ENCODE results near the gene FBXO45. TPM values are rescaled to one million over a fixed set of nuclear protein-coding genes. Genes with fewer than 3 reads are reported as not detected.

The FBXO45 gene
- total RNA-seq, 1 experiment from 2014 or later: 23.2 TPM

DNA sequence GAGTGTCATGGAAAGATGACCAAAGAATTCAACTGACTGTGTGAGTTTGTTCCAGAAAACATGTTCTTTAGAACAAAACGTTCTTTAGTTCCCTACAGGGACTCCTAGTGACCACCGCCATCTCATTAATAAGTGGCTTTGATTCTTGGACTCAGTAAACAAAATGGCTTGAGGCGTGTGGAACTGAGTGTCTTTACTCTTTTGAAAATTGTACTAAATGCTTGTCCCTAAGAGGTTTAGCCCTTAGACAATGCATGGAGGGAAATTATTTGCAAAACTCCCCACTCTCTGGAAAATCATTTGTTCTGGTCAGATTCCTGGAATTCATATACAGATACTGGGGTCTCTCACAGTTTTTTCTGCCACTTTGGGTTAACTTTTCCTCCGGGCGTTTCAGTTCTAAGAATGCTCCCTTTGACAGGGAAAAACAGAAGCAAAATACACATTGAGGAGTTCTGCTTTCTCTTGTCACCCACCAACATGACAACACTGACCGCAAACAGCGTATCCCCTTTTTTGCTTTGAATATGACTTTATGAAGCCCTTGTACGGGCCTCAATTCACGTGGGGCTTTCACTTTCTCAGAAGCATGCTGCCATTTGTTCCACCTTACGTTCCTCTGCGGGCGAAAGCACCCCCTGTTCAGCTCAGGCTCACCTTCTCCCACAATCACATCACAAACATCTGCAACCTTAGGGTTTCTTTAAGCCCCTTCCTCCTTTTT is 55.8 kb downstream of the FBXO45 start:
- intact Hi-C loops (cut with micrococcal nuclease): no loop called here
- Histone ChIP-seq H3K9me2 (ENCODE audit: insufficient read depth) (no peaks in the 10 kb centered on the region), H3K27ac (ENCODE audit: low read depth, low read length) (no peak overlapping the region), H3K4me1 (ENCODE audit: control insufficient read depth in 1 of 2, insufficient read depth in 2 of 2, low read length in 2 of 2) (peaks cover 0 to 3% of the 10 kb centered on the region in 2 experiments; a peak in 1 of 4 replicates), H4K20me1 (ENCODE audit: insufficient read depth) (no peaks in the 10 kb centered on the region), H3K36me3 (ENCODE audit: control insufficient read depth in 1 of 2, insufficient read depth in 2 of 2, low read length in 2 of 2) (no peaks in the 10 kb centered on the region), H2AFZ (ENCODE audit: low read depth, low read length, poor library complexity, severe bottlenecking) (no peak overlapping the region), H3K4me2 (ENCODE audit: low read length) (no peak overlapping the region), H3K4me3 (replicated peaks in 1 of 2; ENCODE audit: low read depth in 1 of 2, low read length in 2 of 2) (no peak overlapping the region), H3K9ac (ENCODE audit: low read length) (no peak overlapping the region), H3K79me2 (ENCODE audit: insufficient read depth, low read length) (no peaks in the 10 kb centered on the region), H3K9me3 (ENCODE audit: control insufficient read depth in 1 of 2, insufficient read depth in 1 of 2, low read depth in 1 of 2, low read length in 2 of 2) (no peaks in the 10 kb centered on the region), H3K27me3 (ENCODE audit: insufficient read depth, low read length) (no peaks in the 10 kb centered on the region)
- RAD21 ChIA-PET (ENCODE audit: low non-redundant PET in 1 of 2, low total read pairs in 2 of 2, uncharacterized antibody in 2 of 2, unreplicated experiment in 2 of 2): no interaction called here
- DNase-seq (ENCODE audit: low read depth, low spot score): no peak
- ATAC-seq: no peak
- CTCF ChIA-PET: no interaction called here
- POLR2A ChIA-PET: no interaction called here
- TF ChIP-seq SRF (IDR thresholded peaks at IDR 0.05; ENCODE audit: low read depth) (no peak), ZNF274 (IDR thresholded peaks at IDR 0.05; ENCODE audit: low read depth, low read length) (no peak), POLR2AphosphoS5 (IDR thresholded peaks at IDR 0.05; ENCODE audit: low read depth, low read length) (no peak), TCF7L2 (IDR thresholded peaks at IDR 0.05; ENCODE audit: borderline replicate concordance, extremely low read depth, insufficient read depth, insufficient read length) (no peak)
- BruUV-seq (replicated peaks): no TSS peak

GRCh38 chr3:196624907-196625306 is 56.4 kb downstream of the FBXO45 start:
- ATAC-seq (no peak), DNase-seq (ENCODE audit: low read depth, low spot score) (no peak)
- Histone ChIP-seq H3K9ac (ENCODE audit: low read length) (no peak overlapping the region), H3K9me2 (ENCODE audit: insufficient read depth) (no peaks in the 10 kb centered on the region), H2AFZ (ENCODE audit: low read depth, low read length, poor library complexity, severe bottlenecking) (no peak overlapping the region), H3K9me3 (ENCODE audit: control insufficient read depth in 1 of 2, insufficient read depth in 1 of 2, low read depth in 1 of 2, low read length in 2 of 2) (no peaks in the 10 kb centered on the region), H3K4me1 (ENCODE audit: control insufficient read depth in 1 of 2, insufficient read depth in 2 of 2, low read length in 2 of 2) (peaks cover 0 to 3% of the 10 kb centered on the region in 2 experiments; a peak in 1 of 4 replicates), H3K27me3 (ENCODE audit: insufficient read depth, low read length) (no peaks in the 10 kb centered on the region), H3K4me3 (replicated peaks in 1 of 2; ENCODE audit: low read depth in 1 of 2, low read length in 2 of 2) (no peak overlapping the region), H3K36me3 (ENCODE audit: control insufficient read depth in 1 of 2, insufficient read depth in 2 of 2, low read length in 2 of 2) (no peaks in the 10 kb centered on the region), H4K20me1 (ENCODE audit: insufficient read depth) (no peaks in the 10 kb centered on the region), H3K4me2 (ENCODE audit: low read length) (no peak overlapping the region), H3K79me2 (ENCODE audit: insufficient read depth, low read length) (no peaks in the 10 kb centered on the region), H3K27ac (ENCODE audit: low read depth, low read length) (no peak overlapping the region)
- RAD21 ChIA-PET (ENCODE audit: low non-redundant PET in 1 of 2, low total read pairs in 2 of 2, uncharacterized antibody in 2 of 2, unreplicated experiment in 2 of 2): no interaction called here
- intact Hi-C loops (cut with micrococcal nuclease): no loop called here
- CTCF ChIA-PET: no interaction called here
- BruUV-seq (replicated peaks): no TSS peak
- POLR2A ChIA-PET: no interaction called here
- TF ChIP-seq ZBTB33 (IDR thresholded peaks at IDR 0.05; ENCODE audit: extremely low read depth, insufficient replicate concordance, low read length) (no peak), TCF7L2 (IDR thresholded peaks at IDR 0.05; ENCODE audit: borderline replicate concordance, extremely low read depth, insufficient read depth, insufficient read length) (no peak), POLR2A (IDR thresholded peaks at IDR 0.05; ENCODE audit: borderline replicate concordance, extremely low read depth, insufficient read depth, insufficient read length) (no peak), SRF (IDR thresholded peaks at IDR 0.05; ENCODE audit: low read depth) (no peak), EGR1 (IDR thresholded peaks at IDR 0.05; ENCODE audit: low read depth) (no peak), EZH2 (IDR thresholded peaks at IDR 0.05) (no peak), RAD21 (IDR thresholded peaks at IDR 0.05; ENCODE audit: low read depth) (no peak), ELF1 (IDR thresholded peaks at IDR 0.05; ENCODE audit: borderline replicate concordance, low read depth) (no peak), CBX3 (IDR thresholded peaks at IDR 0.05; ENCODE audit: low read depth) (no peak), SP1 (IDR thresholded peaks at IDR 0.05; ENCODE audit: low read depth) (no peak), SIN3A (IDR thresholded peaks at IDR 0.05; ENCODE audit: low read depth) (no peak), FOSL1 (IDR thresholded peaks at IDR 0.05; ENCODE audit: low read depth) (no peak), CTCF (IDR thresholded peaks at IDR 0.05 in 2 of 3, conservative IDR thresholded peaks at IDR 0.05 in 1 of 3; ENCODE audit: borderline replicate concordance in 1 of 3, insufficient read depth in 1 of 3, low read depth in 2 of 3, low read length in 2 of 3) (no peak), EZH2phosphoT487 (IDR thresholded peaks at IDR 0.05; ENCODE audit: borderline replicate concordance) (no peak), CEBPB (IDR thresholded peaks at IDR 0.05; ENCODE audit: low read depth) (no peak)
- TF ChIP-seq, protein P1, sequence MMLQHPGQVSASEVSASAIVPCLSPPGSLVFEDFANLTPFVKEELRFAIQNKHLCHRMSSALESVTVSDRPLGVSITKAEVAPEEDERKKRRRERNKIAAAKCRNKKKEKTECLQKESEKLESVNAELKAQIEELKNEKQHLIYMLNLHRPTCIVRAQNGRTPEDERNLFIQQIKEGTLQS (IDR thresholded peaks at IDR 0.05): no peak

Data from HCT116 (cell line).